ENCODE data around the gene EHMT1. TPM values are rescaled to one million over a fixed set of nuclear protein-coding genes. Genes with fewer than 3 reads are reported as not detected.

Gene EHMT1
- polyA plus RNA-seq, 2 of the 4 experiments (the other 2 are of a cell fraction): 41.3 to 48.0 TPM

DNA sequence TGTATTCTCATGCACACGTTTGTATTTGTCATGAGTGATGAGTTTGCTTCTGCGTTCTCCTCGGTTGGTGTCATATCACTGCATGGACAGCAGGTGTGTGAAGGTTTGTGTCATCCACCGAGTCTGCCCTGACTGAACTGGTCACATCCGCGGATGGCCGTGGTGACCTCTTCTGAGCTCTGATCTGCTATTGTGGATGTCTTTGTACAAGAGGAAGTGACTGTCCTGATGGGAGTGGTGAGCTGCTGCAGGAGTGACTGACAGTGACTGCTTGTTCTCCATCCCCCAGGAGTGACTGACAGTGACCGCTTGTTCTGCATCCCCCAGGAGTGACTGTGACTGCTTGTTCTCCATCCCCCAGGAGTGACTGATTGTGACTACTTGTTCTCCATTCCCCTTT lies 69.9 kb downstream of the EHMT1 start (continued):
- no peak for TF ChIP-seq POLR2A (IDR thresholded peaks at IDR 0.05; ENCODE audit: low read length)
- TF ChIP-seq ELK1 (IDR thresholded peaks at IDR 0.05; ENCODE audit: low read depth, low read length): no peak
- TF ChIP-seq, protein P1, sequence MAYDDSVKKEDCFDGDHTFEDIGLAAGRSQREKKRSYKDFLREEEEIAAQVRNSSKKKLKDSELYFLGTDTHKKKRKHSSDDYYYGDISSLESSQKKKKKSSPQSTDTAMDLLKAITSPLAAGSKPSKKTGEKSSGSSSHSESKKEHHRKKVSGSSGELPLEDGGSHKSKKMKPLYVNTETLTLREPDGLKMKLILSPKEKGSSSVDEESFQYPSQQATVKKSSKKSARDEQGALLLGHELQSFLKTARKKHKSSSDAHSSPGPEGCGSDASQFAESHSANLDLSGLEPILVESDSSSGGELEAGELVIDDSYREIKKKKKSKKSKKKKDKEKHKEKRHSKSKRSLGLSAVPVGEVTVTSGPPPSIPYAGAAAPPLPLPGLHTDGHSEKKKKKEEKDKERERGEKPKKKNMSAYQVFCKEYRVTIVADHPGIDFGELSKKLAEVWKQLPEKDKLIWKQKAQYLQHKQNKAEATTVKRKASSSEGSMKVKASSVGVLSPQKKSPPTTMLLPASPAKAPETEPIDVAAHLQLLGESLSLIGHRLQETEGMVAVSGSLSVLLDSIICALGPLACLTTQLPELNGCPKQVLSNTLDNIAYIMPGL (CRISPR knock-in tag; IDR thresholded peaks at IDR 0.05; ENCODE audit: borderline replicate concordance): no peak
- no peak for TF ChIP-seq CHD4 (IDR thresholded peaks at IDR 0.05; ENCODE audit: borderline replicate concordance)

DNA sequence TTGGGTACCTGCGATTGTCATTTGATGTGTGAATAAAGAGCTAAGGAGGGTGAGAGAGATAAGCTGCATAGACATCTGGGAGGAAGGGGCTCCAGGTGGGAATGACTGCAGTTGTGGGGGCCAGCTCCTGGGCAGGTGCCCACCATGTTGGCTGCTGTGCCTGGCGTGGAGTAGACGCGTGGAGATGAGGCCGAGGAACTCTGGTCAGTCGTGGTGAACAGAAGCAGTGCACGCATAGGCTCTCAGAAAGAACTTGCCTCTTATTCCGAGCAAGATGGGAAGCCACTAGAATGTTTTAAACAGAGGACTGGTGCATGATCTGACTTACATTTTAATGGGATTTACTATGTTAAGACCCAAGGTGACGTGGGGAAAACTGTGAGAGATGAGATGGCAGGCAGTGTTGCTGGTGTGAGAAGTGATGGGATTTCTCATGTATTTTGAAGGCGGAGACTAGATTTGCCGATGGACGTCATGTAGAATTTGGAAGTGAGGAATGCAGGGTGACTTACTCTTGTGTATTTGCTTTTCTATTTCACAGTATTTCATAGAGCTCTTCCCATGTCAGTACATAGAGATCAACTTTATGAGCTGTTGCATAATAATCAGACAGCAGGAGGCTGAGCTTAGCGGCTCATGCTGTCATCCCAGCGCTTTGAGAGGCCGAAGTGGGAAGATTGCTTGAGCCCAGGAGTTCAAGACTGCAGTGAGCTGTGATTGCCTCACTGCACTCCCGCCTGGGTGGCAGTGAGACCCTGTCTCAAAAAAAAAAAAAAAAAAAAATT lies 71.1 kb downstream of the EHMT1 start:
- no peaks in the 10 kb centered on the region for H3K9me3 ChIP-seq
- ATAC-seq (peak; percentile 88 to 94), DNase-seq (ENCODE audit: low read depth in 1 of 2, low spot score in 1 of 2) (peak; percentile 36 to 72), FAIRE-seq (no peak)
- ChIA-PET POLR2A (no interaction called here), CTCF (interaction anchor here (0.6 to 2.7 kb wide), 6 partner anchors 11 to 86 kb away, joined by 3 to 16 read pairs (median 3); no protein-coding TSS in a partner anchor)
- 71% methylated on average over 16 of the region's 16 CpGs for WGBS (ENCODE audit: missing lambda C conversion rate)
- TF ChIP-seq EHF (CRISPR knock-in tag; IDR thresholded peaks at IDR 0.05): no peak
- peak in 1 of 2 experiments; percentile 30; a peak in 1 of 5 replicates for TF ChIP-seq JUN (IDR thresholded peaks at IDR 0.05)
- no peak for TF ChIP-seq ZC3H11A (IDR thresholded peaks at IDR 0.05)
- no peak for TF ChIP-seq GATA3 (IDR thresholded peaks at IDR 0.05; ENCODE audit: borderline replicate concordance)
- no peak for TF ChIP-seq ELK1 (IDR thresholded peaks at IDR 0.05; ENCODE audit: low read depth, low read length)
- TF ChIP-seq EP300 (IDR thresholded peaks at IDR 0.05): peak in 1 of 2 experiments; percentile 40; a peak in 1 of 5 replicates
- no peak for TF ChIP-seq FOXS1 (CRISPR knock-in tag; IDR thresholded peaks at IDR 0.05)
- no peak for TF ChIP-seq HOXB5 (CRISPR knock-in tag; IDR thresholded peaks at IDR 0.05)
- peak; percentile 83 to 87 for TF ChIP-seq CEBPB (IDR thresholded peaks at IDR 0.05)
- TF ChIP-seq, protein P2, sequence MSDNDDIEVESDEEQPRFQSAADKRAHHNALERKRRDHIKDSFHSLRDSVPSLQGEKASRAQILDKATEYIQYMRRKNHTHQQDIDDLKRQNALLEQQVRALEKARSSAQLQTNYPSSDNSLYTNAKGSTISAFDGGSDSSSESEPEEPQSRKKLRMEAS (IDR thresholded peaks at IDR 0.05): no peak
- no peak for TF ChIP-seq EHMT2 (IDR thresholded peaks at IDR 0.05; ENCODE audit: low read depth)
- TF ChIP-seq, protein P3, sequence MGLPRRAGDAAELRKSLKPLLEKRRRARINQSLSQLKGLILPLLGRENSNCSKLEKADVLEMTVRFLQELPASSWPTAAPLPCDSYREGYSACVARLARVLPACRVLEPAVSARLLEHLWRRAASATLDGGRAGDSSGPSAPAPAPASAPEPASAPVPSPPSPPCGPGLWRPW (IDR thresholded peaks at IDR 0.05): 0 out of 2 replicates have a peak, but pooled peaks have one; percentile 14
- TF ChIP-seq, protein P4, sequence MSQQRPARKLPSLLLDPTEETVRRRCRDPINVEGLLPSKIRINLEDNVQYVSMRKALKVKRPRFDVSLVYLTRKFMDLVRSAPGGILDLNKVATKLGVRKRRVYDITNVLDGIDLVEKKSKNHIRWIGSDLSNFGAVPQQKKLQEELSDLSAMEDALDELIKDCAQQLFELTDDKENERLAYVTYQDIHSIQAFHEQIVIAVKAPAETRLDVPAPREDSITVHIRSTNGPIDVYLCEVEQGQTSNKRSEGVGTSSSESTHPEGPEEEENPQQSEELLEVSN (IDR thresholded peaks at IDR 0.05; ENCODE audit: borderline replicate concordance, low read depth): no peak
- no peak for TF ChIP-seq NR3C1 (IDR thresholded peaks at IDR 0.05)
- no peak for TF ChIP-seq RARB (CRISPR knock-in tag; IDR thresholded peaks at IDR 0.05)
- no peak for TF ChIP-seq BHLHE40 (IDR thresholded peaks at IDR 0.05; ENCODE audit: low read depth, low read length)
- H3K4me2 ChIP-seq: peak overlapping the region; percentile 37
- H3K4me3 ChIP-seq: no peak overlapping the region
- H3K27ac ChIP-seq: peak overlapping the region; percentile 71 to 75; a peak in 5 of 6 replicates
- H3K4me1 ChIP-seq: peaks cover 28% of the 10 kb centered on the region

All from A549 (cell line).